Stimulated activated CD4-positive, alpha-beta T cell treated with anti-CD3 and anti-CD28 coated beads, Interleukin-2, amount 100 ng/mL, for 48 hours (primary cell): ENCODE data around the gene RPLP2.

ENCODE experiments used
- DNase-seq, 2 donors: peaks; one replicate each; pipeline ENCODE4 v3.0.0-alpha.2; 2020

RPLP2 gene

DNA sequence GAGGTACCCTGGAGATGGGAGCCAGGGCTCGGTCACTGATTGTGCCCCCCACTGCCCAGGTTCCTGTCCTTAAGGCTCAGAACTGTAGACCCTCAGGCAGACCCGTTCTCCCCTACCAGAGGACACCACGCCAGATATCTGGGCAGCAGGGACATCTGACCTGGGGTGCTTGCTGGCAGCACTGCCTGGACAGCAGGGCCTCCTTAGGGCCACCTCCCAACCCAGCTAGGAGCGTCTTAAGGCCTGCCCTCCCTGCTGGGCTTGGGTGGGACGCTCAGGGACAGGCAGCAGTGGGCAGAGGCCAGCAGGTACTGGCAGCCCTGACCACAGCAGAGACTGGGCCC is 29.5 kb downstream of the RPLP2 start:
- no peak for DNase-seq

DNA sequence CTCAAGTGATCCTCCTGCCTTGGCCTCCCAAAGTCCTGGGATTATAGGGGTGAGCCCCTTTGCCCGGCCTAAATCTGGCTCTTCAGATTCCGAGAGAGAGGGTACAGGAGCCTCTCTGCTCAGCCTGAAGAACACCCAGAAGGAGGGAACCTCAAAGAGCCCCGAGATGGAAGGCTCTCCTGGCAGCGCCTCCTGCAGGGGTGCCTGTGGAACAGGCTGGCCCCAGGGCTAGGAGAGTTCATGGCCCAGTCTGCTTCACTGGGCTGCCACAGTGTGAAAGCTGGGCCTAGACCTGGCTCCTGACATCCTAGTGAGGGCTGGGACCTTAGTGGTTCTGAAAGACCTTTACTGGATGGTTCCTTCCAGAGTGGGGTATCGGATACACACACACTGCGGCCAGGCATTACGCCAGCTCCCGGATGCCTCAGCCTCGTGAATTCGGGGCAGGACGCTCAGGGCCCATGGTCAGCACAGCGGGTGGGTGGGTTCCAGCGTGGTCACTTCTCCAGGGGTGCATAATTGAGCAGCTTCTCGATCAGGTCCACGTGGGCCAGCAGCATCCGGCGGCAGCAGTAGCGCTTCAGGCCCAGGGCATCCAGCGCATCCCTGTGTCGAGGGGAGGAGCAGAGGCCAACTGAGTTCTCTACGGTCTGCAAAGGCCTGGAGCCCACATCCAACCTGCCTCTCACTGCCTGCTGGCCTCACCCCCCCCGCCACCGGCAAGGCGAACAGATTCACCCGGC is 30.3 kb downstream of the RPLP2 start:
- DNase-seq = no peak

DNA sequence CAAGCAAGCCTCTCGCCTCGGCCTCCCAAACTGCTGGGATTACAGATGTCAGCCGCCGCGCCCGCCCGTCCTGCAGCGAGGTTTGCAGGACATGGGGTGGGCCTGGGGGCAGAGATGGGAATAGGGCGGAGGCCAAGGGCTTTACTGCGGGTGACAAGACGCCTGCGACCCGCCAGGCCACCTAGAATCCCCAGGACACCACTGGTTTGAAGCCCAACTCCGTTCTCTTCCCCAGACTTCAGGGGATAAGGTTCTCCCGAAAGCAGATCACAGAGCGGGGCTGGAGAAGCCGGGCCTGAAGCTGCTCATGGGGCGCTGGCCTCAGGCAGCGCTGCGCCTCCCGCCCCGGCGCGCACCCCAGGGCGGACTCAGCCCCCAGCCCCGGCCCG is 32.2 kb downstream of the RPLP2 start:
- no peak for DNase-seq

DNA sequence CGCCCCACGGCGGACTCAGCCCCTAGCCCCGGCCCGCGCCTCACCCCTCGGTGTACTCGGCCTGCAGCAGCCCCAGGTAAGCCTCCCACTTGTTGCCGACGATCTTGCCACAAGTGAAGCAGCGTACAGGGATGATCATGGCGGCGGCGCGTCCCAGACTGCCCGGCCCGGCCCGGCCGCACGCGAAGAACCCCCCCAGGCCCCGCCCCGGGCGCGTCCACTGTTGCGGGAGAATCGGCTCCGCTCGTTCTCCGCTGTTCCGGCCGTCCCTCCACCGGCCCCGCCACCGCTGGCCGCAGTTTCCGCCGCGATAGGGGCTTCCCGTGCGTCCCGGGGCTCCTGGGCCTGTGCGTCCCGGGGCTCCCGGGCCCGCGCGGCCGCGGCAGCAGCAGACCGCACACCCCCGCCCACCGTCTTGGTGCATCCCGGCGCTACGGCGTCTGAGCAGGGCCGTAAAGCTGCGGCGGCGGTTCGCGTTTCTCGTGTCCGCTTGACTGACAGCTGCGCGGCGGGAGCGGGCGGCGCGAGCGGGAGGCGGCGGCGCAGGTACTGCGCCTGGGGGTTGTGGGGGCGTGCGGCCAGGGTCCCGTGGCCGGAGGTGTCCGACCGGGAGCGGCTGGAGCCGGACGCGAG is 32.7 kb downstream of the RPLP2 start, which contains the start of the genes POLR2L and TSPAN4:
TSS of gene POLR2L (minus strand) at position 160 of the 633 bp plus-strand sequence. CDS start at position 139, 21 bp downstream.
TSS of gene TSPAN4 (plus strand) at position 483 of the 633 bp plus-strand sequence. CDS start 7,453 bp downstream, outside the sequence.
- peak; percentile 83 to 88 for DNase-seq

DNA sequence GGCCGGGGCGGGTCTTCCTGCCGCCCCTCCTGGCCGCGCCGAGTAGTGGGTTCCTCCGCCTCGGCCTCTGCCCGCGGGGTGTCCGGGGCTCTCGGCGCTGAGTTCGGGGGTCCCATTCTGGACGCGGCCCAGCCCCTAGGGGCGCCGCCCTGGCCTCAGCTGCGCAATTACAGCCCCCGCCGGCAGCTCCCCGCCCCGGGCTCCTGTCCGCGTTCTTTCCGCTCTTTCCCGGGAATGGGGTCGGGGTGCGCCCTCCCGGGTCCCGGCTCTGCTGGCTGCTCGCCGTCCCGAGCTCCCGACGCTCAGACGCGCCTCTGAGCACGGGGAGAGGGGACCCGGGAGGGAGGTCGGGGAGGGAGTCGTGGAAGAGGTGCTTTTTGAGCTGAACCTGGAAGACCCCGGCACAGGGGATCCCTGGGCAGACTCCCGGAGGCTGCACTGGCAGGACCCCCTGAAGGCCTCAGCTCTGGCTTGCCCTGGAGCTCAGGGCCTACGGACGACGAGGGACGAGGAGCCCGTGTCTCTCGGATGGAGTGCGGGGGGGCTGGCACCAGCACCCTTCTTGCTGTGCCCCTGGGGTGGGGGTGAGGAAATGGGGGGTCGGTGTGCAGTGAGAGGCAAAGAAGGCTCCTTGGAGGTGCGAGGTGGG is 33.4 kb downstream of the RPLP2 start:
- DNase-seq = no peak

DNA sequence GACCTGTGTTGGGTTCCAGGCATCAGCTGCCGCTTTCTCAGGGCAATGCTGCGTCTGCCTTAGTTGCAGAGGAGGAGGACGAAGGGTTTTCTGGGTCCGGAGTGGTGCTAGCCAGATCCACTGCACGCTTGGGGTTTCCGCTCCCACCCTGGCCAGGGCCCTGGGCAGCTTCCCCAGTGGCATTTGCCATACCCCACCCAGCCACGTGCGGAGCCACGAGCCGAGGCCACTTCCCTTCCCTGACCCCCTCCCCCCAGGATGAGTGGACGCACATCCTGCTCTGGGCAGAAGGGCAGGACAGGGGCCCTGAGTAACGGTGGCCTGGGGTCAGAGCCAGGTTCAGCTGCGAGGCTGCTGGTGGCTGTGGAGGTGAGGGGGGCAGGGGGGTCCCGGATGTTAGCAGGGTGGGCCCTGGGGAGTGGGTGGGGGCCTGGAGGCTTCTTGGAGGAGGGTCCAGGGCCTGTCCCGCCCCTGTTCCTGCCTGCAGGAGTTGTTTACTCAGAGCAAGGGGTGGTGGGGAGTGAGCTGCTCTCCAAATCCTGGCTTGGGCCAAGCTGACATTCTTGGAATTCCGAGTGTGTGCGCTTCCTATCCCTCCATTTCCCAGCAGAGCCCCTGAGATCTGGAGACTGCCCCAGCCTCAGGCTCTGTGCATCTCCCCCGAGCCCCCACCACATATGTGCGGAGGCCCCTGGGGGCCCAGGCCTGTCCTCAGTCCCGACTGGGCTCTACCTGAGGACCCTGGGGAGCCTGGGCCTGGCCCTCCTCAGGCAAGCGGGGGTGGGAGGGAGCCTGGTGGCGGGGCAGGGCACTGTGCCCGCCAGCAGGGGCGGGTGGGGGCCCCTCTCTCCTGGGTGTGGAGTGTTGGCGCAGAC is 34.3 kb downstream of the RPLP2 start:
- DNase-seq = no peak

DNA sequence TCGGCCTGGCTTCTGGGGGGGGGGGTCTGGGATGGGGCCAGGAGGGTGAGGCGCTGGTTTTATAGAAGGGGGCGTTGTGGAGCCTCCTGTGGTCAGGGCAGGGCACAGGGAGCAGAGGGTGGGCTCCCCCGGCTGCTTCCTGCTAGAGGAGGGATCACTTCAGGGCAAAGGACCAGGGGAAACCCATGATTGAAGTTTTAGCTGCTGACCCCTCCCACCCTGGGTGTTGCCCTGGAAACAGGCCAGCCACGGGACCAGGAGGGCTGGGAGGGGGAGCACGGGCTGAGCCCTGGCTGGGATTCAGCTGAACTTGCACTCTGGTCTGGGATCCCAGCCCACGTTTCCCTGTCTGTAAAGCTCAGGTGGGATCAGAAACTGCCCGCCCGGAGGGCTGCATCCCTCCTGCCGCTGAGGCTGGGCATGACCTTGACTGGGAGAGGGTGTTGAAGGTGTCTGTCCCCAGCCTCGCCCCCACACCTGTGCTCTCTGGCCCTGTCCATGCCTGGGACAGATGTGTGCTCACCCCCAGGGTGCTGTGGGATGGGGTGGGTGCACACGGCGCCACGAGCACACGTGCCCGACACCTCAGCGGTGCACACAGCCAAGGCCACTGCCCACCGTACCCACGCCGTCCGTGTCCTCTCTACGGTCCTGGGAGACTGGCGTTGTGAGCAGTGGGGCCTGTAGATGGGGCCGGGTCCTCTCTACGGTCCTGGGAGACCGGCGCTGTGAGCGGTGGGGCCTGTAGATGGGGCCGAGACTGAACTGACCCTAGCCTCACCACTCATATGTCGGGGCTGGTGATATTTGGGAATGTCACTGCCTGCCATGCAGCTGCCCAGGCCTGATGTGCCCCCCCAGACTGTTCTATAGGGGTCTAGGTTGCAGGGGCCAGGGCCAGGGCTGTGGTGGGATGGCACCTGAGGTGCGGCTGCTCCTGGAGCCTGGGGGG is 35.2 kb downstream of the RPLP2 start:
- no peak for DNase-seq

DNA sequence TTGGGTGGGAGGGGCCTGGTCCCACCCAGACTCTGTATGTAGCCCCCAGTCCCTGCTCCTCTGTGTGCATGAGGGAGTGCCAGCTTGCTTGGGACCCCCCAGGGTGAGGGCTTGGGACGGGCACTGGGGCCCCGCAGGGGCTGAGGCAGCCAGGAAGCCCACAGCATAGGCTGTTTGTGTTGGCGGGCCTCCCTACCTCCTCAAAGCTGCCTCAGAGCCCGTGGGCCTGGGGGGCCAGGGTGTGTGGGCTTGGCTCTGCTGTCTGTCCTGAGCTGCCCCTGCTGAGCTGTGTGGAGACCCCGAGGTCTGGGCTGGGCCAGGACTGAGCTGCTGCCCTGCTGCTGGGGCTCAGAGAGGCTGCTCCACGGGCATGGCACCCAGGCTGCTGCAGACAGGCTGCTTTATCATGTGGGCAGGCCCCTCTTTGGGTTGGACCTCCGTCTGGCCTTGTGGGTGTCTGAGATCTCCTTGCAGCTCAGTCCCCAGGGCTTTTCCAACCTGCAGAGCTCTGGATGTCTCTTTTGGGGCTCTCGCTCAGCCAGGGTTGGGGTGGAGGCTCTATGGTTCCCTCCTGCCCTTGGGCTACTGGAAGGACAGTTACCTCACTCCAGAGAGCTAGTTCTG is 36.2 kb downstream of the RPLP2 start:
- no peak for DNase-seq

DNA sequence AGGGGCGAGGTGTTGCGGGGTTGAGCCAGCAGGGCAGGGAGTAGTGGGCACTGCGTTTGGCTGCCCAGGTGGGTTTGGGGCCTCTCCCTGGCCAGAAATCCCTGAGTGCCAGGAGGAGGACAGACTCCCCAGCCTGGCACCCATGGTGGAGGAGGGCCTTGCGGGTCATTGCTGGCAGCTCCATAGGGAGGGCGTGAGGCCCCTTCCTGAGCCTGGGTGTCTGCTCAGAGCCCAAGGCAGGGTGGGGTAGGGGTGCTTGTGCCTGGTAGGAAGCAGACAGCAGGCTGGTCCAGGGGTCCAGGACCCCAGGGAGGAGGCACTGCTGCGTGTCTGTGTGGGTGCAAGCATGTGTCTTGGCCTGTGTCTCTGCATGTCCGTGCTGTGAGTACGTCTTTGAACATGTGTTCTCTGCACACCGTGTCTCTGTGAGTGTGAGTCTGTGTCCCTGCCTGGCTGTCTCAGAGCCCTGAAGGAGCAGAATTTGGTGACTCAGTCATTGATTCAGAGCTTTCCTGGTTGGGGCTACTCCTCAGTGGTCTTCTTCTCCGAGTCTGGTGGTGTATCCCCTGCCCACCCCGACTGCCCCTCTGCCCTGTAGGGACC is 36.8 kb downstream of the RPLP2 start:
- DNase-seq = no peak

DNA sequence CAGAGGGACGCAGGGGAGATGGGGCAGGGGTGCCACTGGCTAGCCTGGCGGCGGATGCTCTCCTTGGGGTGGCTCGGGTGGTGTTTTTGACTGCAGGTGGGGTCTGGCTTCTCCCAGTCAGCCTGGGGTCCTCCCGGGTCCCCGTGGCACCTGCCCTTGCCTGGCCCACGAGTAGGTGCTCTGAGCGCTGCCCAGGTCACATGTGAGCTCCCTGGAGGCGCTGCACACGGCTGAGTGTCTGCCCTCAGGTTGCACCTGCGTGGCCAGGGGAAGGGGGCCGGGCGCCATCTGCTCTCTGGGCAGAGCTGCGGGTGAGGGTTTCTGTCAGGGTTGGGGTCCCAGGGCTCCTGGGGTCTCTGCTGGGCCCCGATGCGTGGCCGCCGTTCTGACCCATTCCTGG is 38.1 kb downstream of the RPLP2 start:
- DNase-seq = no peak

DNA sequence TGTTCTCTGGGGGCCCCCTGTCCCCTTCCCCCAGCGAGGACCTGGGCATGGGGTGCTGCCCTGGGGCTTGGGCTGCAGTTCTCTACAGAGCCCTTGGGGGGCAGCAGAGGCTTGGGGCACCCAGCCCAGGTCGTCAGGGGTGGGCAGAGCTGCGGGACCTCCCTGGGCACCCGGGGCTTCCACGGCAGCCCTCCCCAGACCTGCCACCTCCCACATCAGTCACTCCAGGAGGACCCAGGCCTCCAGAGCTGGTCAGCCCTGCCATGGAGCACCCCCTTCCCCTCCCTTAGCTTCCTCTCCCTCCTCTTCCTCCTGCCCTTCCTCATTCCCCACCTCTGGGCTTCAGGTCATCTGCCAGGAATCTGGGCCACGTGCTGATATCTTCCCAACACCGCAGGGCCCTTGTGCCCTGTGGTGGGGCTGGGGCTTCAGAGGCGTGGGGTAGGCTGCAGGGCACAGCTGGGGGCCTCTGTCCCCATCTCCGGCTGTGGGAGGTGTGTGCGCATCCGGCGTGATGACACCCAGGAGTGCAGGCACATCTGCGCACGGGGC is 38.7 kb downstream of the RPLP2 start:
- peak; percentile 63 to 68 for DNase-seq

DNA sequence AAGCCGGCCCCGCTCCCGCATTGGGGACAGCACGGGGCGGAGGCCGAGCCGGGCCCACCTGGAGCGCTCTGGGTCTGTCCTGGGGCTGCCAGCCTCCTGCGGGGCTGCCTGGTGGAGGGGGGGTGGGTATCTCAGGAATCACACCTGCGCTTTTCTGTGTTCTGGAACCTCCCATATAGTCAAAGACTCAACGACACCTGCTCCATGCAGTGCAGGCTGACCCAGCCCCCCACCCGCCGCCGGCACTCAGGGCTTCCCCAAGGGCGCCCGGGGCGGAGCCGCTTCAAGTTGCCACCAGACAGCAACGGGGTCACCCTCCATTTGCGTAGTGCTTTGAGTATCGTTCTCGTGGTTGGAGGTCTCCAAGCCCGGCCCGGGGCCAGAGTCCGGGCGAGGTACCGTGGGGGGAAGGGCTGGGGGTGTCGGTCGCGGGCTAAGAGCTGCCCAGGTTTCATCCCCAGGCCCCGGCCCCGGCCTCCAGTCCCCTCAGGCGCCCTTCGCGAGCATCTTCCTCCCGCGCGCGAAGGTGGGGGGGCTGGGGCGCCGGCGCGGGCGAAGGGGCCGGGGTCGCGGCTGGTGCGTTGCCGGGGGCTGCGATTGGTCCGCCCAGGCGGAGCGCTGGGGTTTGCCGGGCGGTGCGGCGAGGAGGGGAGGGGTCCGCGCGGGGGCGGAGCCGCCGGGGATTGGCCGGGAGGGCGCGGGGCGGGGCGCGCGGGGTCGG is 39.5 kb downstream of the RPLP2 start:
- no peak for DNase-seq

DNA sequence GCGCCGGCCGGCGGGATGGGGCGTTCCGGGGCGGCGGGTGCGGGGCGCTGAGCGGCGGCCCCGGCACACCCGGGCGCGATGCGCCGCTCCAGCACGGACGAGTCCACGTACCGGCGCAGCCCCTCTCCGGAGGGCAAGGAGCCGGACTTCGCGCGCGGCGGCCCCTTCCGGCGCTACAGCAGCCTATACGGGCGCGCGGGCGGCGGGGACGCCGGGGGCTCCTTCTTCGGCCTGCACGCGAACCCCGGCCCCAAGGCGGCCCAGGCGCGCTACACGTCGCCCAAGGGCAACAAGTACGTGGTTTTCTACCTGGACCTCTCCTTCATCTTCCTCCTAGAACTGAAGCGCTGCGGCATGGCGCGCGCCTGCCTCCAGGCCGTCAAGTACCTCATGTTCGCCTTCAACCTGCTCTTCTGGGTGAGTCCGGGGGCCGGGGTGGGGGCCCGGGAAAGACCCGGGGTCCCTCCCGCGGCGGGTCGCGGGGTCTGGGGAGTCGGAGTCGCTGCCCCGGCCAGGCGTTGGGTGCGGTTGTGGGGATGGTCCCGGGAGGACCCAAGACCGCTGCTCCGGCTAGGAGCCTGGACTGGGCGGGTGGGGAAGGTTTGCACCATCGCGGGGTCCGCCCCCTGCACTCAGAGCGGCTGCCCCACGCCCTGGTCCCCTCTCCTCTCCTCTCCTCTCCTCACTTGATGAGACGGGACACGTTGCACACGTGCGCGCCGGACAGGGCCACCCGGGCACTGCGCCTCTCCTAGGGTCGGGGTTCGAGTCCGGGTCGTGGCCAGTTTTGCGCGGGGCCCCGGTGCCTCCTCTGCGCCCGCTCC is 40.4 kb downstream of the RPLP2 start:
- no peak for DNase-seq

DNA sequence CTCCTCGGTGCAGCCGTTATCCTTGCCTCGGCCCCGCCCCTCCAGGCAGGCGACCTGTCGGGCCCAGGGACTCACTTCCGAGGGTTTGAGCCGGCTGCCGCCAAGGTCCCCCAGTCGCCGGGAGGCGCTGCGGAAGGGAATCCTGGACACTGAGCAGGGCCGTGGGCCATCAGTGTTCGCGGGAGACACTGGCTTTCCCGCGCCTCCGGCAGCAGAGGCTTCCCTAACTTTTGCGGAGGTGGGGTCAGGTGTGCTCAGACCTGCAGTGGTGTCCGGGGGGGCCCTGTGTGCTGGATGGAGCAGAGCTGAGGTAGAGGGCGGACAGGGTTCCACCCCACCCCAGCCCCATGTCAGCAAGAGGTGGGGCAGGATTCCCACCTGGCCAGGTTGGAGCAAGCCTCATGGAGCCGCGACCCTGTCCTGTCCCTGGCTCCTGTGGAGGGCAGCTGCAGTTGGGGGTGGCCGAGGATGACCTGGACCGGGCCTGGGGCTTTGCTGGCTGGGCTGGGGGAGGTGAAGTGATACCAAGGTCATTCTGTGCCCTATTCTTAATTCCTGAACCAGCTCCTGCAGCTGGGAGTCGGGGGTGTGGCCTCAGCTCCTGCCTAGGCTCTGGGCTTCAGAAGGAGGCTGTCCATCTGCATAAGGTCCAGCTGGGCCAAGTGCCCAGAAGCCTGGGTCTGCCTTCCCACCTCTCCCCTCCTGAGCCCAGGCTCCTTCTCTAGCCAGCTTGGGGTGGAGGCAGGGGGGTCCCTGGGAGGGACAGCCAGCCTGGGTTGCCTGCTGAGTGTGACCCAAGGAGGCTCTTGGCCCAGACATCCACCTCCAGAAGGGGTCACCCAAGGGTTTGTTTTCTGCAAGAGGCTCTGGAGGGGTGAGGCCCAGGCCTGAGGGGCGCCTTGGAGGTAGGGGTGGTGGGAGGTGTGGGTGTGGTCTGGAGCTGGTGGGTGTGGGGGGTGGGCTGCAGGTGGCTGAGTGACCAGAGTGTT is 41.3 kb downstream of the RPLP2 start:
- no peak for DNase-seq

DNA sequence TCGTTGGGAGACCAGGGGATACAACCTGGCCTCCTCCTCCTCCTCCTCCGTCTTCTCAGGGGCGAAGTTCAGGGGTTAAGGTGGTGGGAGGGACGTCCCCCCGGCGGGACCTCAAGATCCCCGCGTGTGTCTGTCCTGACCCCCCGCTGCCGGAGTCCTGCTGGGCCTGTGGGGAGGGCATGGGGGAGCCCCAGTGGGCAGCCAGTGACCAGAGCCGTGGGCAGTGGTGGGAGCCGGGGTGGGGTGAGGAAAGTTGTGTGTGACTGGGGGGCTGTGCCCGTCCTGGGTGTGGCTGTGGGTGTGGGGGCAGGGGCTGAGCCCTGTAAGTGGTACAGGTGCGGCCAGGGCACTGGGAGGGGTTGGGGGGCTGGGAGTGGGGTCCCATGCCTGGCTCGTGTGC is 43.0 kb downstream of the RPLP2 start:
- no peak for DNase-seq

DNA sequence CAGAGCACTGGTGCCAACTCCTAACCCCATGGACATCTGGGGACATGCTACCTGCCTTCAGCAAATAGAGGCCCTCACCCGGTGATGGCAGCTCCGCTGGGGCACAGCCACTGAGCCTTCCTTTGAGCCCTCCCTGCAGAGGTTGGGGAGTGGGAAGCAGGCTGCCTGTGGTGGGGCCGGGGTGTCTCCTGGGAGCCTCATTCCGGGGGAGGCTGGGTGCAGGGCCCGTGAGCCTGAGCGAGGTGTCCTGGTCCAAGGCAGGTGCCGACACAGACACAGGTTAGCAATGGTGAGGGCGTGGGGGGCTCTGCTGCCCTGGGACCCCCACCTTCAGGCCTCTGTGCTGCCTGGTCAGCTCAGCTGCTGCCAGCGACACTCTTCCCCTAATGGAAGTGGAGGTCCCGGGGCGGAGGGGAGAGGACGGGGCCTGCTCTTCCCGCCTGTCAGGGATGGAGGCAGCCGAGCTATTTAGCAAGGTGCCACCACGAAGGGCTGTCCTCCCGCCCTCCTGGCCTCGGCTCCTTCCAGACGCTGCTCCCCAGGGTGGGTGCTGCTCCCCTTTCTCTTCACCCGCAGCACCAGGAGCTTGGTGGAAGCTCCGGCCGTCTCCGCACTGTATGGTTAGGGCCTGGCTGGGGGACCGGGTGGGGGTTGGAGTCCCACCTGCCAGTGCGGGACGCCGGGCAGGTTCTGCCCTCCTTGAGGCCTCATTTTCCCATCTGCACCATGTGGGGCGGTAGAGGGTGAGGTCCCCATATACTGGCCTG is 44.1 kb downstream of the RPLP2 start:
- no peak for DNase-seq
